H9 (cell line): ENCODE data around the gene AFAP1. TPM values are rescaled to one million over a fixed set of nuclear protein-coding genes. Genes with fewer than 3 reads are reported as not detected.

Source experiments
- DNase-seq: peaks from one replicate; pipeline ENCODE4 v3.0.0-alpha.2; 2017
- H2AFZ ChIP-seq: one replicate; pipeline ENCODE4 v1.6.1; 2013; ENCODE audit warnings: mild to moderate bottlenecking, low read length, control low read depth, moderate library complexity
- H2AK5ac ChIP-seq: 2 replicates; pipeline ENCODE4 v1.6.1; 2013; ENCODE audit warnings: low read length, control low read depth, mixed read lengths; ENCODE audit not compliant: insufficient read length
- H2BK120ac ChIP-seq: one replicate; pipeline ENCODE4 v1.6.1; 2013; ENCODE audit warnings: low read depth, mild to moderate bottlenecking, low read length, control low read depth, inconsistent platforms; ENCODE audit not compliant: poor library complexity, severe bottlenecking
- H2BK12ac ChIP-seq: 2 replicates; pipeline ENCODE4 v1.6.1; 2013; ENCODE audit warnings: low read length, control low read depth, mixed read lengths, low read depth; ENCODE audit not compliant: insufficient read length
- H2BK15ac ChIP-seq: 2 replicates; pipeline ENCODE4 v1.6.1; 2013; ENCODE audit warnings: low read depth, low read length, control low read depth
- H2BK20ac ChIP-seq: one replicate; pipeline ENCODE4 v1.6.1; 2013; ENCODE audit warnings: low read depth, mild to moderate bottlenecking, low read length, control low read depth, inconsistent platforms; ENCODE audit not compliant: poor library complexity, severe bottlenecking
- H2BK5ac ChIP-seq: 2 replicates; pipeline ENCODE4 v1.6.1; 2013; ENCODE audit warnings: low read length, control low read depth, mixed read lengths; ENCODE audit not compliant: insufficient read length
- H3K14ac ChIP-seq: 2 replicates; pipeline ENCODE4 v1.6.1; 2013; ENCODE audit warnings: low read length, control low read depth; ENCODE audit not compliant: insufficient read depth
- H3K18ac ChIP-seq: 2 replicates; pipeline ENCODE4 v1.6.1; 2013; ENCODE audit warnings: low read depth, mild to moderate bottlenecking, mixed read lengths, low read length, control low read depth; ENCODE audit not compliant: insufficient read length
- H3K23ac ChIP-seq: 2 replicates; pipeline ENCODE4 v1.6.1; 2013; ENCODE audit warnings: low read length, control low read depth, mixed read lengths, low read depth; ENCODE audit not compliant: insufficient read length
- H3K23me2 ChIP-seq: 2 replicates; pipeline ENCODE4 v1.6.1; 2013; ENCODE audit warnings: low read depth, mild to moderate bottlenecking, mixed read lengths, low read length, control low read depth; ENCODE audit not compliant: insufficient read length, poor library complexity, severe bottlenecking
- H3K27ac ChIP-seq: 2 replicates; pipeline ENCODE4 v1.5.1; 2013; ENCODE audit warnings: low read length, control low read depth, mixed read lengths, low read depth; ENCODE audit not compliant: insufficient read length
- H3K27me3 ChIP-seq: 2 replicates; pipeline ENCODE4 v1.6.1; 2013; ENCODE audit warnings: low read length, control low read depth, inconsistent platforms; ENCODE audit not compliant: insufficient read depth
- H3K4ac ChIP-seq: 2 replicates; pipeline ENCODE4 v1.6.1; 2013; ENCODE audit warnings: low read depth, mild to moderate bottlenecking, control low read depth, inconsistent platforms, low read length, moderate library complexity
- H3K4me1 ChIP-seq: 2 replicates; pipeline ENCODE4 v1.6.1; 2013; ENCODE audit warnings: low read length, control low read depth, inconsistent platforms; ENCODE audit not compliant: insufficient read depth
- H3K4me2 ChIP-seq: 2 replicates; pipeline ENCODE4 v1.6.1; 2013; ENCODE audit warnings: low read length, control low read depth, mixed read lengths; ENCODE audit not compliant: insufficient read length, insufficient read depth
- H3K56ac ChIP-seq: 2 replicates; pipeline ENCODE4 v1.6.1; 2013; ENCODE audit warnings: low read depth, mild to moderate bottlenecking, mixed read lengths, low read length, control low read depth; ENCODE audit not compliant: insufficient read length
- H3K79me1 ChIP-seq: 2 replicates; pipeline ENCODE4 v1.6.1; 2013; ENCODE audit warnings: low read depth, mild to moderate bottlenecking, moderate library complexity, low read length, control low read depth, inconsistent platforms; ENCODE audit not compliant: insufficient read depth, poor library complexity, severe bottlenecking
- H3K79me2 ChIP-seq: 2 replicates; pipeline ENCODE4 v1.6.1; 2013; ENCODE audit warnings: low read length, control low read depth, inconsistent platforms; ENCODE audit not compliant: insufficient read depth
- H3K9ac ChIP-seq: 2 replicates; pipeline ENCODE4 v1.6.1; 2013; ENCODE audit warnings: low read length, control low read depth, mixed read lengths; ENCODE audit not compliant: insufficient read length; ENCODE audit errors: extremely low read depth
- H3K9me3 ChIP-seq: one replicate; pipeline ENCODE4 v1.6.1; 2013; ENCODE audit warnings: low read depth, low read length, inconsistent platforms; ENCODE audit not compliant: control insufficient read depth
- H3T11ph ChIP-seq: one replicate; pipeline ENCODE4 v1.6.1; 2013; ENCODE audit warnings: mild to moderate bottlenecking, low read length, control low read depth, inconsistent platforms
- H4K20me1 ChIP-seq: one replicate; pipeline ENCODE4 v1.6.1; 2013; ENCODE audit not compliant: control insufficient read depth, insufficient read length, insufficient read depth
- H4K5ac ChIP-seq: 2 replicates; pipeline ENCODE4 v1.6.1; 2013; ENCODE audit warnings: low read depth, mild to moderate bottlenecking, mixed read lengths, low read length, control low read depth; ENCODE audit not compliant: insufficient read length
- H4K8ac ChIP-seq: replicated peaks from 2 replicates; pipeline ENCODE4 v1.6.1; 2013; ENCODE audit warnings: low read length, control low read depth, mixed read lengths, low read depth; ENCODE audit not compliant: insufficient read length
- H4K91ac ChIP-seq: 2 replicates; pipeline ENCODE4 v1.6.1; 2013; ENCODE audit warnings: low read depth, mild to moderate bottlenecking, moderate library complexity, mixed read lengths, low read length, control low read depth; ENCODE audit not compliant: insufficient read length
- H3K27ac Mint-ChIP-seq, 3 experiments: 2 replicates in 2 of 3; 3 replicates in 1 of 3; pipeline ENCODE4 v1.8.0; 2020 to 2021; ENCODE audit warnings: mixed read lengths in 3 of 3, mild to moderate bottlenecking in 1 of 3, moderate library complexity in 1 of 3
- H3K27me3 Mint-ChIP-seq: 2 replicates; pipeline ENCODE4 v1.8.0; 2021; ENCODE audit warnings: low read depth, mild to moderate bottlenecking, moderate library complexity, mixed read lengths
- H3K36me3 Mint-ChIP-seq, 3 experiments: 2 replicates in 2 of 3; 3 replicates in 1 of 3; pipeline ENCODE4 v1.8.0; 2020 to 2021; ENCODE audit warnings: low read depth in 3 of 3, mixed read lengths in 3 of 3; ENCODE audit not compliant: insufficient read depth in 1 of 3
- H3K4me1 Mint-ChIP-seq, 2 experiments: 2 replicates each; pipeline ENCODE4 v1.8.0; 2020; ENCODE audit warnings: mixed read lengths in 2 of 2
- H3K4me3 Mint-ChIP-seq, 2 experiments: 2 replicates in 1 of 2; 3 replicates in 1 of 2; pipeline ENCODE4 v1.8.0; 2020 to 2021; ENCODE audit warnings: mild to moderate bottlenecking in 2 of 2, mixed read lengths in 2 of 2, moderate library complexity in 1 of 2
- H3K9me3 Mint-ChIP-seq, 2 experiments: 2 replicates in 1 of 2; 3 replicates in 1 of 2; pipeline ENCODE4 v1.8.0; 2020; ENCODE audit warnings: mild to moderate bottlenecking in 2 of 2, mixed read lengths in 2 of 2, moderate library complexity in 1 of 2
- WGBS: extraction: QIAGEN DNeasy Blood & Tissue Kit; methylation state at CpG from one replicate; pipeline ENCODE4 v1.1.7; 2013; ENCODE audit warnings: missing lambda C conversion rate, low lambda C conversion rate, mixed read lengths; ENCODE audit not compliant: insufficient read length; ENCODE audit errors: extremely low coverage; 5-methylcytosine and 5-hydroxymethylcytosine counted together
- total RNA-seq: library from RNA; stranded (reverse); gene quantifications from 2 replicates; pipeline ENCODE4 v1.2.1, GENCODE V29; 2021
- TF ChIP-seq, protein P1 (sequence below): fragments of 200-600 bp; sonication (generic); conservative IDR thresholded peaks from 3 replicates; pipeline ENCODE4 v1.8.0; 2021; ENCODE audit warnings: antibody characterized with exemption, mild to moderate bottlenecking

AFAP1 gene
- total RNA-seq, 1 experiment from 2014 or later, result 6.5 TPM

DNA sequence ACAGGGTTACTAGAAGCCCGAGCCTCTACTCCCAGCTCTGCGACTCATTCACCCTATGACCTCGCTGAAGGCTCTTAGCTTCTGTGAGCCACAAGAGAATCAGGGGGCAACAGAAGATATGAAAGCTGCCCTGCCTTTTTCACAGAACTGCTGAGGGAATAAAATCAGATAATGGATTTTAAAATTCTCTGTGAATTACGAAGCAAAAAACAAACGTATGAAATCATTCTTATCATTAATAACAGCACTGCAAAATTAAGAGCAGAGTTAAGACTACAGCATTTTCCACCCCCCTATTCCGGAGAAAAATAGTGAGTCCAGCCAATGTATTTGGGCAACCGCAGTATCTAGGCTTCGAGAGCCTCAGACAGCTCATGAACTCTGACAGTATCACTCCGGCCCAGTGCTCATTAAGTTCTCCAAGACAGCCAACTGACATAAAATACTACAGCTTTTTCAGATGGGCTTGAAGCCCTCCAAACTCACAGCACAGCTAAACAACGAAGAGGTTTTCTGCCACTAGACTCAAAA lies 33.4 kb downstream of the AFAP1 start:
- Histone ChIP-seq H3K18ac (no peak overlapping the region), H3K79me2 (peaks cover 7% of the 10 kb centered on the region; the same call in 1 of the 2 replicates), H3K23ac (no peak overlapping the region), H3K56ac (no peak overlapping the region), H3K79me1 (peaks cover 2% of the 10 kb centered on the region), H3T11ph (no peak overlapping the region), H3K4me1 (peaks cover 25% of the 10 kb centered on the region), H2AFZ (no peak overlapping the region), H2BK12ac (no peak overlapping the region), H3K4me2 (no peak overlapping the region), H3K27me3 (no peaks in the 10 kb centered on the region), H3K23me2 (no peaks in the 10 kb centered on the region), H4K91ac (no peak overlapping the region), H3K27ac (no peak overlapping the region), H2BK120ac (no peak overlapping the region), H2AK5ac (no peak overlapping the region), H4K5ac (no peak overlapping the region), H4K8ac (no peak overlapping the region), H3K14ac (no peak overlapping the region), H2BK5ac (no peak overlapping the region), H2BK15ac (no peak overlapping the region), H3K4ac (no peak overlapping the region), H2BK20ac (no peak overlapping the region), H3K9me3 (no peaks in the 10 kb centered on the region), H3K9ac (no peak overlapping the region), H4K20me1 (no peaks in the 10 kb centered on the region)
- WGBS, result no CpG with 5 or more reads among the region's 10 CpGs
- no peak overlapping the region for H3K4me3 Mint-ChIP-seq
- TF ChIP-seq, protein P1, sequence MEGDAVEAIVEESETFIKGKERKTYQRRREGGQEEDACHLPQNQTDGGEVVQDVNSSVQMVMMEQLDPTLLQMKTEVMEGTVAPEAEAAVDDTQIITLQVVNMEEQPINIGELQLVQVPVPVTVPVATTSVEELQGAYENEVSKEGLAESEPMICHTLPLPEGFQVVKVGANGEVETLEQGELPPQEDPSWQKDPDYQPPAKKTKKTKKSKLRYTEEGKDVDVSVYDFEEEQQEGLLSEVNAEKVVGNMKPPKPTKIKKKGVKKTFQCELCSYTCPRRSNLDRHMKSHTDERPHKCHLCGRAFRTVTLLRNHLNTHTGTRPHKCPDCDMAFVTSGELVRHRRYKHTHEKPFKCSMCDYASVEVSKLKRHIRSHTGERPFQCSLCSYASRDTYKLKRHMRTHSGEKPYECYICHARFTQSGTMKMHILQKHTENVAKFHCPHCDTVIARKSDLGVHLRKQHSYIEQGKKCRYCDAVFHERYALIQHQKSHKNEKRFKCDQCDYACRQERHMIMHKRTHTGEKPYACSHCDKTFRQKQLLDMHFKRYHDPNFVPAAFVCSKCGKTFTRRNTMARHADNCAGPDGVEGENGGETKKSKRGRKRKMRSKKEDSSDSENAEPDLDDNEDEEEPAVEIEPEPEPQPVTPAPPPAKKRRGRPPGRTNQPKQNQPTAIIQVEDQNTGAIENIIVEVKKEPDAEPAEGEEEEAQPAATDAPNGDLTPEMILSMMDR, result no peak
- H3K4me1 Mint-ChIP-seq, result peaks cover 61 to 69% of the 10 kb centered on the region in 2 experiments
- DNase-seq, result no peak
- H3K36me3 Mint-ChIP-seq, result no peaks in the 10 kb centered on the region
- peak overlapping the region; percentile 37 to 60 (median 47); a peak in 3 of 7 replicates for H3K27ac Mint-ChIP-seq
- H3K27me3 Mint-ChIP-seq, result no peaks in the 10 kb centered on the region
- H3K9me3 Mint-ChIP-seq, result no peaks in the 10 kb centered on the region
